Osteoblast (primary cell): ENCODE results near the gene POP5. TPM values are rescaled to one million over a fixed set of nuclear protein-coding genes. Genes with fewer than 3 reads are reported as not detected.

Source experiments
- DNase-seq: peaks from one replicate; pipeline ENCODE4 v3.0.0; 2011; ENCODE audit warnings: low spot score, mixed read lengths; ENCODE audit not compliant: insufficient read length; ENCODE audit errors: missing footprints
- H2AFZ ChIP-seq: 2 replicates; pipeline ENCODE4 v1.6.0; 2011; ENCODE audit warnings: mild to moderate bottlenecking, low read length
- H3K27ac ChIP-seq: 2 replicates; pipeline ENCODE4 v1.5.1; 2011; ENCODE audit warnings: mild to moderate bottlenecking, low read depth, low read length, moderate library complexity
- H3K27me3 ChIP-seq: 2 replicates; pipeline ENCODE4 v1.6.0; 2012; ENCODE audit warnings: mild to moderate bottlenecking, control low read depth, inconsistent platforms, low read length, moderate library complexity; ENCODE audit not compliant: insufficient read depth
- H3K36me3 ChIP-seq: 2 replicates; pipeline ENCODE4 v1.5.1; 2011; ENCODE audit warnings: mild to moderate bottlenecking, low read length, control low read depth, moderate library complexity; ENCODE audit not compliant: insufficient read depth
- H3K4me1 ChIP-seq: 2 replicates; pipeline ENCODE4 v1.5.1; 2011; ENCODE audit warnings: mild to moderate bottlenecking, low read length, control low read depth, moderate library complexity; ENCODE audit not compliant: insufficient read depth
- H3K4me2 ChIP-seq: 2 replicates; pipeline ENCODE4 v1.6.0; 2011; ENCODE audit warnings: mild to moderate bottlenecking, low read length; ENCODE audit not compliant: insufficient read depth
- H3K4me3 ChIP-seq: fragments of 200-600 bp; sonication (generic); 3 replicates; pipeline ENCODE4 v1.5.1; 2012; ENCODE audit warnings: mild to moderate bottlenecking, low read length, inconsistent platforms; ENCODE audit not compliant: insufficient read depth
- H3K79me2 ChIP-seq: 2 replicates; pipeline ENCODE4 v1.6.0; 2012; ENCODE audit warnings: mild to moderate bottlenecking, low read length, control low read depth, inconsistent platforms; ENCODE audit not compliant: insufficient read depth
- H3K9me3 ChIP-seq: 2 replicates; pipeline ENCODE4 v1.5.1; 2011; ENCODE audit warnings: low read depth, low read length, control low read depth
- H4K20me1 ChIP-seq: 2 replicates; pipeline ENCODE4 v1.6.0; 2012; ENCODE audit warnings: mild to moderate bottlenecking, low read length, control low read depth; ENCODE audit not compliant: insufficient read depth
- CTCF ChIP-seq: IDR thresholded peaks from 2 replicates; pipeline ENCODE4 v1.5.1; 2011; ENCODE audit warnings: mild to moderate bottlenecking, low read depth, low read length, moderate library complexity; ENCODE audit errors: extremely low read depth
- total RNA-seq: library from RNA; depleted of rRNA; stranded (reverse); fragments of >200 nt; gene quantifications from 2 replicates; pipeline ENCODE4 v1.2.3, GENCODE V29; 2012

The POP5 gene
- total RNA-seq, 1 donor = 26.8 TPM

DNA sequence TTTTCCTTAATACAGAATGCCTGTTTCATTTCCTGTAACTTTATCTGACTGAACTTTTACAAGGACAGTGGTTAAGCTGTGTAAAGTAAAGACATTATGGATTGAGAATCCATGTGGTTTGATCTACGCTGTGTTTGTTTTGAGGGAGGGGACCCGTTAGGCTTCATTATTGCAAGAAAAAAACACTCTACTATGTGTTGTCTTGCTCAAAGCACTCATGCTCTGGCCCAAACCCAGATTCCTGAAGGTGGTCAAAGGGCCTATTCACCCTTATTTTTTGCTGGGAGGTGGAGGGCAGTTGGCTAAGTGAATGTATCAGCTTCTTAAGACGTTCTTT, 35.2 kb downstream of the POP5 start:
- TF ChIP-seq CTCF = no peak
- peaks cover 73% of the 10 kb centered on the region for H4K20me1 ChIP-seq
- peaks cover 25% of the 10 kb centered on the region for H3K36me3 ChIP-seq
- no peak overlapping the region for H3K27ac ChIP-seq
- peaks cover 95% of the 10 kb centered on the region for H3K79me2 ChIP-seq
- H2AFZ ChIP-seq = no peak overlapping the region
- no peaks in the 10 kb centered on the region for H3K27me3 ChIP-seq
- H3K4me2 ChIP-seq = no peak overlapping the region
- H3K9me3 ChIP-seq = no peaks in the 10 kb centered on the region
- H3K4me3 ChIP-seq = no peak overlapping the region
- peaks cover 17% of the 10 kb centered on the region for H3K4me1 ChIP-seq
- no peak for DNase-seq

DNA sequence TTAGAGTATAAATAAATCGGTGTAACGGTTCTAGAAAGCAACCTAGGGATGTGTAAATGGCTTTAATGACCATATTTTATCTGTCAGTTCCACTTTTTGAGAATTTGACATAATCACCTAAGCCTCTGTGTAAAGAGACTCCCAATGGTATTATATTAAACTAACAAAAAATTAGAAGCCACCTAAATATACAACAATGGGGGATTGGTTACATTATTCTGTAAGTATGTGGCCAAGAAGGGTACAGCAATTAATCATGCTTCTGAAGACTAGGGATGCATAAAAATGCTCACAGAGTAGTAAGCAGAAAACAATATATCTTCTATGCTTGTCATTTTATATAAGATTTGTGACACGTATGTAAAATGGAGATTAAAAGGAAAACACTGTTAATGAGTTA, 36.5 kb downstream of the POP5 start:
- no peak overlapping the region for H3K4me3 ChIP-seq
- H3K4me2 ChIP-seq = no peak overlapping the region
- peaks cover 78% of the 10 kb centered on the region for H4K20me1 ChIP-seq

GRCh38 chr12:120542166-120542565, 39.0 kb downstream of the POP5 start:
- DNase-seq = no peak
- peaks cover 87% of the 10 kb centered on the region for H4K20me1 ChIP-seq
- H2AFZ ChIP-seq = no peak overlapping the region
- H3K27ac ChIP-seq = no peak overlapping the region
- peaks cover 12% of the 10 kb centered on the region for H3K36me3 ChIP-seq
- no peak for TF ChIP-seq CTCF
- no peak overlapping the region for H3K4me3 ChIP-seq
- no peaks in the 10 kb centered on the region for H3K27me3 ChIP-seq
- H3K4me1 ChIP-seq = peaks cover 48% of the 10 kb centered on the region
- no peaks in the 10 kb centered on the region for H3K9me3 ChIP-seq
- H3K79me2 ChIP-seq = peaks cover 97% of the 10 kb centered on the region
- no peak overlapping the region for H3K4me2 ChIP-seq

More for the DNA sequence above, 36.5 kb downstream of the POP5 start:
- H3K36me3 ChIP-seq = peaks cover 25% of the 10 kb centered on the region
- no peaks in the 10 kb centered on the region for H3K27me3 ChIP-seq
- peaks cover 96% of the 10 kb centered on the region for H3K79me2 ChIP-seq
- no peaks in the 10 kb centered on the region for H3K9me3 ChIP-seq
- DNase-seq = no peak
- H3K4me1 ChIP-seq = peaks cover 24% of the 10 kb centered on the region
- no peak overlapping the region for H3K27ac ChIP-seq
- no peak overlapping the region for H2AFZ ChIP-seq
- no peak for TF ChIP-seq CTCF

- H3K4me1 ChIP-seq = peaks cover 59% of the 10 kb centered on the region
- H3K27me3 ChIP-seq = no peaks in the 10 kb centered on the region
- no peak overlapping the region for H3K4me3 ChIP-seq
- H3K27ac ChIP-seq = peak overlapping the region; percentile 71
- peak overlapping the region; percentile 45 for H3K4me2 ChIP-seq
- TF ChIP-seq CTCF = no peak
- peak; percentile 86 for DNase-seq
- H4K20me1 ChIP-seq = peaks cover 91% of the 10 kb centered on the region
- peaks cover 97% of the 10 kb centered on the region for H3K79me2 ChIP-seq
- no peak overlapping the region for H2AFZ ChIP-seq
- H3K9me3 ChIP-seq = no peaks in the 10 kb centered on the region
- H3K36me3 ChIP-seq = peaks cover 8% of the 10 kb centered on the region
These were observed 40.8 kb downstream of the POP5 start for GRCh38 chr12:120540445-120540844.
